ENCODE measurements around the gene DLEC1.

Gene DLEC1

DNA sequence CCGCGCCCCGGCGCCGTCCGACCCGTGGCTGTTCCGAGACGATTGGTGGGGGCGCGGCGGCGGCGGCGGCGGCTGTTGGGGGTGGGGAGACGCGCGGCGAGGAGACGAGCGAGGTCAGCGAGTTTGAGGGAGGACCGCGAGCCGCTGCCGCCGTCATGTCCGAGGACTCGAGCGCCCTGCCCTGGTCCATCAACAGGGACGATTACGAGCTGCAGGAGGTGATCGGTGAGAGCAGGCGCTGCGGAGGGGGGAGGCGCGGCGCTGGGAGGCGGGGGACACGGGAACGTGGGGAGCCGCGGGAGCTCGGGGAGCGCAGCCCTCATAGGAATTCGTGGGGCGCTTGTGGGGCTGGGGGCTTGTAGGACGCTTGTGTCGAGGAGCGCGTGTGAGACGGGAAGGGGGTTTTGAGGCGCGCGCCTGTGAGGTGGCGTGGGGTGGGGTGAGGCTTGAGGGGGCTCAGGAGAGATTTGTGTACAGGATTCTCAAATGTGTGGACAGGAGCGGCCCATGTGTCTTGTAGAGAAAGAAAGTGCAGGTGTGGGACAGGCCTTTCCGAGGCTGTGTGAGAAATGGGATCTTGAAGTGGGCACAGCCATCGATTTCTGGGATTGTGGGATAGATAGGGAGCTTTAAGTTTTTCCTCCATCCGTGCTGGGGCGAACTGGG is 126.8 kb downstream of the DLEC1 start:
- DNase-seq (ENCODE audit: low read depth): no peak

DNA sequence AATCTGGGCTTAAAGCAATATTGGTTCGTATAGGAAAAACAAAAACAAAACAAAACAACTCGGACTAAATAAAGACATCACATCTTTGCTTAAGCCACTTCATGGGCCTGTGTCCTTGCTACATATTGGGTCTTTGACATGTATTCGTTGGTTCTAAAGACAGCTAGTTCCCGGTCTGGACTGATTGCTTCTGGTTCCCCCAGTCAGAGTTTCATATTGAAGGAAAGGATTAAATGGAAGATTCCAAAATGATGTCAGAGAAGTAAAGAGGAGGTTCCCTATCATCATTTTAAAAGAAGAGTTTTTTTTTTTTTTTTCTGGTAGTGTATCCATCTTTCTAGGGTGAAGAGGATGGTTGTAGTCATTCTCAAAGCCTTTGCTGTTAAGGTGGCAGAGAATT is 128.6 kb downstream of the DLEC1 start:
- no peak overlapping the region for H3K4me3 ChIP-seq (ENCODE audit: low read depth, low read length)
- TF ChIP-seq, protein P1, sequence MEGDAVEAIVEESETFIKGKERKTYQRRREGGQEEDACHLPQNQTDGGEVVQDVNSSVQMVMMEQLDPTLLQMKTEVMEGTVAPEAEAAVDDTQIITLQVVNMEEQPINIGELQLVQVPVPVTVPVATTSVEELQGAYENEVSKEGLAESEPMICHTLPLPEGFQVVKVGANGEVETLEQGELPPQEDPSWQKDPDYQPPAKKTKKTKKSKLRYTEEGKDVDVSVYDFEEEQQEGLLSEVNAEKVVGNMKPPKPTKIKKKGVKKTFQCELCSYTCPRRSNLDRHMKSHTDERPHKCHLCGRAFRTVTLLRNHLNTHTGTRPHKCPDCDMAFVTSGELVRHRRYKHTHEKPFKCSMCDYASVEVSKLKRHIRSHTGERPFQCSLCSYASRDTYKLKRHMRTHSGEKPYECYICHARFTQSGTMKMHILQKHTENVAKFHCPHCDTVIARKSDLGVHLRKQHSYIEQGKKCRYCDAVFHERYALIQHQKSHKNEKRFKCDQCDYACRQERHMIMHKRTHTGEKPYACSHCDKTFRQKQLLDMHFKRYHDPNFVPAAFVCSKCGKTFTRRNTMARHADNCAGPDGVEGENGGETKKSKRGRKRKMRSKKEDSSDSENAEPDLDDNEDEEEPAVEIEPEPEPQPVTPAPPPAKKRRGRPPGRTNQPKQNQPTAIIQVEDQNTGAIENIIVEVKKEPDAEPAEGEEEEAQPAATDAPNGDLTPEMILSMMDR (IDR thresholded peaks at IDR 0.05; ENCODE audit: insufficient read depth, low read depth, low read length, missing control alignments): no peak

More for the DNA sequence above, 126.8 kb downstream of the DLEC1 start:
- H3K4me3 ChIP-seq (ENCODE audit: low read depth, low read length): peak overlapping the region; percentile 66
- TF ChIP-seq, protein P1 (IDR thresholded peaks at IDR 0.05; ENCODE audit: insufficient read depth, low read depth, low read length, missing control alignments): no peak

DNA sequence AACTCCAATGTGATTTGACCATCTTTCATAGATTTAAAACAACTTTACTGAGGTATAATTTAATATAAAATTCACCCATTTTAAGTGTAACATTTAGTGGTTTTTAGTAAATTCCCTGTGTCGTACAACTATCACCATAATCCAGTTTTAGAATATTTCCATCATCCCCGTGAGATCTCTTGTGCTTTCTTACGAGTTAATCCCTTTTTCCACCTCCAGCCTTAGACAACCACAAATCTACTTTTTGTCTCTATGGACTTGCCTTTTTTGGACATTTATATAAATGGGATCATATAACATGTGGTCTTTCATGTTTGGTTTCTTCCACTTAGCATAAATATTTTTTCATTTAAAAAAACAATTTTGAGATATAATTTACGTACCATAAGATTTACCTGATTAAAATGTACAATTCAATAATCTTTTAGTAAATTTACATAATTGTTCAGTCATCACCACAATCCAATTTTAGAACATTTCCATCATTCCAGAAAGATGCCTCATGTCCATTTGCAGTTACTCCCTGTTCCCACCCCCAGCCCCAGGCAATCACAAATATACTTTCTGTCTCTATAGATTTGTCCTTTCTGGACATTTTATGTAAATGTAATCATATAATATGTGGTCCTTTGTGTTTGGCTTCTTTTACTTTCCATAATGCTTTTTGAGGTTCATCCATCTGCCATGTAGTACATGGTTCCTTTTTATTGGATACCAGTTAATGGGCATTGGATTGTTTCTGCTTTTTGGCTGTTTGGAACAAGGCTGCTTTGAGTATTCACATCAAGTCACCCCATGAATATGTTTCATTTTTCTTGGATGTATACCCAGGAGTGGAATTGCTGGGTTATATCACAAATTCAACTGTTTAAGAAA is 129.4 kb downstream of the DLEC1 start:
- DNase-seq (ENCODE audit: low read depth): no peak
- no peak overlapping the region for H3K4me3 ChIP-seq (ENCODE audit: low read depth, low read length)

More for the DNA sequence above, 128.6 kb downstream of the DLEC1 start:
- no peak for DNase-seq (ENCODE audit: low read depth)

DNA sequence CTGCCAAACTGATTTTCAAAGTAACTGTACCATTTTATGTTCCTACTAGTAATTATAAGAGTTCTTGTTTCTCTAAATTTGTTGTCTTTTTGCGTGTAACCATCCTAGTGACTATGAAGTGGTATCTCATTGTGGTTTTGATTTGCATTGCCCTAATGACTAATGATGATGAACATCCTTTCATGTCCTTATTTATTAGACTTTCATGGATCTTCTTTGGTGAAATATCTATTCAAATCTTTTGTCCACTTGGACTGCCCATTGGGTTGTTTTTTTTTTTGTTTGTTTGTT is 130.0 kb downstream of the DLEC1 start:
- DNase-seq (ENCODE audit: low read depth): peak; percentile 24
- TF ChIP-seq, protein P1 (IDR thresholded peaks at IDR 0.05; ENCODE audit: insufficient read depth, low read depth, low read length, missing control alignments): no peak
- no peak overlapping the region for H3K4me3 ChIP-seq (ENCODE audit: low read depth, low read length)

More for the DNA sequence above, 129.4 kb downstream of the DLEC1 start:
- TF ChIP-seq, protein P1 (IDR thresholded peaks at IDR 0.05; ENCODE audit: insufficient read depth, low read depth, low read length, missing control alignments): no peak

DNA sequence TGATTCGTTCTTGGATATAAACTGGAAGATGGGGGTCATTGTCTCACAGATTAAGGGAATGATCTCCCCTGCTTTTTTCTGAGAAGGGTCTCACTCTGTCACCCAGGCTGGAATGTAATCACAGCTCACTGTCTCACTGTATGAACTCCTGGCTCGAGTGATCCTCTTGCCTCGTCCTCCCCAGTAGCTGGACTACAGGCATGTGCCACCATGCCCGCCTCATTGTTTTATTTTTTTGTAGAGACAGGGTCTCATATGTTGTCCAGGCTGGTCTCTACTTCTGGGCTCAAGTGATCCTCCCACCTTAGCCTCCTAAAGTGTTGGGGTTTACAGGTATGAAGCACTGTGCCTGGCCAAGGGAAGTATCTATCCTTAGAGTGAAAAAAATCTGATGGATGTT is 131.7 kb downstream of the DLEC1 start:
- H3K4me3 ChIP-seq (ENCODE audit: low read depth, low read length): no peak overlapping the region
- TF ChIP-seq, protein P1 (IDR thresholded peaks at IDR 0.05; ENCODE audit: insufficient read depth, low read depth, low read length, missing control alignments): no peak
- no peak for DNase-seq (ENCODE audit: low read depth)

DNA sequence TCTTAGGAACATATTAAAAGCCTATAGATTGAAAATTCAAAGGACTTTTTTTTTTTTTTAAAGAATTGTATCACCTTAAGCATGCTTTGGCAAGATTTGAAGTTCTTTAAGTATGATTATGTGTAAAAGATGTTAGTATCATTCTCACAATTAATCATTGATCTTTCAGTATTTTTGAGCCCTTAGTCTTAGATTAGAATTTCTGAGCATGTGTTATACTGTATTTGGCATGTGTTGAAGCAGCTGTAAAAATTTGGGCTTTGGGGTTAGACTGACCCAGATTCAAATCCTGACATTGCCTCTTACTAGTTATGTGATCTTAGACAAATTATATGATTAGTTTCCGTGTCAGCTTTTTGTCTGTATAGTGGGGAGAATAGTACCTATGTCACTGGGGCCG is 132.6 kb downstream of the DLEC1 start:
- no peak for DNase-seq (ENCODE audit: low read depth)
- TF ChIP-seq, protein P1 (IDR thresholded peaks at IDR 0.05; ENCODE audit: insufficient read depth, low read depth, low read length, missing control alignments): no peak
- H3K4me3 ChIP-seq (ENCODE audit: low read depth, low read length): no peak overlapping the region
